ENCODE results near the gene ATP11C.
"Not testable (repeated sequence)": the region's sequence is repeated elsewhere in the genome, so short reads cannot be mapped to it uniquely, and the experiment has no call there.

Gene ATP11C

DNA sequence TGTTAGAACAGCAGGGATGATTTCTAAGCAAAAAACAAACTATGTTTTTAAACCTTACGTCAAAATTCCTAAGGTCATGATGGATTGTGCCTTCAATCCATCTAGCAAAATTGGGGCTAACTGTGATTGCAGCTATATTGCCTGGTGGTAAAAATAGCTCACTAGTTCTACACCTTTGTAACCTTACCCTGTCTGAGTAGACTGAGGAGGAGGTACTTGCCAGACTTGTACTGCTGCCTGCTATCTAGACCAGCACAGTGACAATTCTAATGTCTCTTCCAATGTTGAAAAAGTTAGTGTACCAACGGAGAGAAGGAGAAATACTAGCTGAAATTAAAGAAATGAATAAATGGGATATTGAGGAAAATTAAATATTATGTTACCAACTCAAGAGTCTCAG, 30.3 kb downstream of the ATP11C start:
- H3K9me3 Mint-ChIP-seq: no peaks in the 10 kb centered on the region
- H3K36me3 Mint-ChIP-seq (ENCODE audit: low read depth): no peaks in the 10 kb centered on the region
- DNase-seq: no peak
- no peak overlapping the region for H3K27ac Mint-ChIP-seq
- H3K27me3 Mint-ChIP-seq: no peaks in the 10 kb centered on the region
- H3K4me3 Mint-ChIP-seq: no peak overlapping the region
- peaks cover 11% of the 10 kb centered on the region for H3K4me1 Mint-ChIP-seq (ENCODE audit: low read depth)

DNA sequence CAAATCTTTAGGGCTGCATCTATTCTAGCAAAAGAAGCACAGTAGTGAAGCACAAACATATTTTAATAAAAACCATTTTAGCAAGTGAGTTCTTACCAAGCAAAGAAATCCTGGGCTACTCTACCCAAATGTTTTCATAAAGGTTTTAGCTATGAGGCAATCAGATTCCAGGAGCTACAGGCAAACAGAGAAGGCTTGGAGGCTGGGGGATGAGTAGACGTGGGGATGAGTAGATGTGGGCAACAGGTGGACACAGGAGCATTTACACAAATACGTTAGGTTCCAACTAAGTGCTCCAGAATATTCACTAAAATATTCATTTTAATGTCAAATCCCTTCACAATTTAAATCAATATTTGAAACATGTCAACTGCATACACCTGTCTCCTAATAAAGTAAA, 34.5 kb downstream of the ATP11C start:
- peaks cover 7% of the 10 kb centered on the region for H3K4me1 Mint-ChIP-seq (ENCODE audit: low read depth)
- H3K27me3 Mint-ChIP-seq: peaks cover 2% of the 10 kb centered on the region
- no peaks in the 10 kb centered on the region for H3K9me3 Mint-ChIP-seq
- no peak overlapping the region for H3K27ac Mint-ChIP-seq
- no peak for DNase-seq
- H3K4me3 Mint-ChIP-seq: no peak overlapping the region
- peaks cover 2% of the 10 kb centered on the region for H3K36me3 Mint-ChIP-seq (ENCODE audit: low read depth)

- H3K9me3 Mint-ChIP-seq: no peaks in the 10 kb centered on the region
- peaks cover 2% of the 10 kb centered on the region for H3K36me3 Mint-ChIP-seq (ENCODE audit: low read depth)
- DNase-seq: no peak
- no peak overlapping the region for H3K27ac Mint-ChIP-seq
- no peak overlapping the region for H3K4me3 Mint-ChIP-seq
- H3K4me1 Mint-ChIP-seq (ENCODE audit: low read depth): peaks cover 34% of the 10 kb centered on the region
- peaks cover 2% of the 10 kb centered on the region for H3K27me3 Mint-ChIP-seq
These were observed 40.3 kb downstream of the ATP11C start for GRCh38 chrX:139892512-139892911.

GRCh38 chrX:139890991-139891700, 41.7 kb downstream of the ATP11C start:
- peaks cover 34% of the 10 kb centered on the region for H3K4me1 Mint-ChIP-seq (ENCODE audit: low read depth)
- DNase-seq: no peak
- H3K27me3 Mint-ChIP-seq: peaks cover 1% of the 10 kb centered on the region
- H3K27ac Mint-ChIP-seq: no peak overlapping the region
- peaks cover 4% of the 10 kb centered on the region for H3K36me3 Mint-ChIP-seq (ENCODE audit: low read depth)
- H3K4me3 Mint-ChIP-seq: no peak overlapping the region
- no peaks in the 10 kb centered on the region for H3K9me3 Mint-ChIP-seq

- Mint-ChIP-seq H3K36me3 (ENCODE audit: low read depth) (peaks cover 8% of the 10 kb centered on the region), H3K27me3 (peaks cover 4% of the 10 kb centered on the region), H3K4me1 (ENCODE audit: low read depth) (peaks cover 40% of the 10 kb centered on the region), H3K4me3 (no peak overlapping the region), H3K27ac (no peak overlapping the region), H3K9me3 (no peaks in the 10 kb centered on the region)
- DNase-seq: no peak
These were observed 43.1 kb downstream of the ATP11C start for GRCh38 chrX:139889760-139890159.

DNA sequence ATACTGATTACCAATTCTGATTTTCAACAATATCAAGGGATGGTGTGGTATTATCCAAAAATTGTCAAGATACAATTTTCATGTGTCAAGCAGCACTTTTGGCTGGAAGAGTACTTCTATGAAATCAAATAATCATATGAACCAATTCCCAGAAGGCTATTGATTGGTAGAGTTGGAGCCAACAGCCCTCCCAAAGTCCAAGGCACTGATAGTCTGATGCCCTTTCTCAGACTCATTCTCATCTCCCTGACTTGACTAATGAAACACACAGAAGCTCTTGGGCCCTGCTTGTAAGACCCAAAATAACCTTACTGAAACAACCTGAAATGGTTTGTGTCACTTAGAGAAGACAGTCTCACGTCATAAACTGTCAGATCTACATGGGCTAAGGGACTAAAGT, 48.9 kb downstream of the ATP11C start:
- H3K4me1 Mint-ChIP-seq (ENCODE audit: low read depth): peaks cover 33% of the 10 kb centered on the region
- H3K27me3 Mint-ChIP-seq: peaks cover 7% of the 10 kb centered on the region
- no peak overlapping the region for H3K4me3 Mint-ChIP-seq
- no peak overlapping the region for H3K27ac Mint-ChIP-seq
- DNase-seq: no peak
- H3K9me3 Mint-ChIP-seq: no peaks in the 10 kb centered on the region
- H3K36me3 Mint-ChIP-seq (ENCODE audit: low read depth): peaks cover 17% of the 10 kb centered on the region

DNA sequence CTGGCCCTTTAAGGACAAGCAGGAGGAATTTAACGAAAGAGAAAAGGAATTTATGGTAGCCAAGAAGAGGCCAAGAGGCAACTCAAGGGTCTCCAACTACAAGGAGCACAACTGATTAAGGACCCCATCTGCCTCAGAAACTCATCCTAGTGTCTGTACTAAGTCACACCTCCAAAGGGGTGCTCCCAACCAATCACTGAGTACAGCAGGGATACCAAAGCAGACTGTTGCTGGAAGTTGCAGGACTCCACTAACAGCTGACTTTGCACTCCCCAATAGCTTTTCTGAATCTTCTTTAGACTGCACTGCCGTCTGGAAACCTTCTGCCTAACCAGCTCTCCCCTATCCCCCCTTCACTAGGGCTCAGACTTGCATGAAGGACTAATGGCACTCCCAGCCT, 50.6 kb downstream of the ATP11C start:
- H3K4me1 Mint-ChIP-seq (ENCODE audit: low read depth): peaks cover 33% of the 10 kb centered on the region
- H3K36me3 Mint-ChIP-seq (ENCODE audit: low read depth): peaks cover 17% of the 10 kb centered on the region

GRCh38 chrX:139881572-139881971, 51.3 kb downstream of the ATP11C start:
- no peak overlapping the region for H3K27ac Mint-ChIP-seq
- peaks cover 7% of the 10 kb centered on the region for H3K27me3 Mint-ChIP-seq
- H3K9me3 Mint-ChIP-seq: no peaks in the 10 kb centered on the region
- DNase-seq: no peak
- H3K4me3 Mint-ChIP-seq: no peak overlapping the region
- peaks cover 17% of the 10 kb centered on the region for H3K36me3 Mint-ChIP-seq (ENCODE audit: low read depth)
- H3K4me1 Mint-ChIP-seq (ENCODE audit: low read depth): peaks cover 33% of the 10 kb centered on the region

More for the DNA sequence above, 50.6 kb downstream of the ATP11C start:
- H3K9me3 Mint-ChIP-seq: no peaks in the 10 kb centered on the region
- no peak for DNase-seq
- H3K4me3 Mint-ChIP-seq: no peak overlapping the region
- H3K27ac Mint-ChIP-seq: no peak overlapping the region
- H3K27me3 Mint-ChIP-seq: peaks cover 7% of the 10 kb centered on the region

GRCh38 chrX:139881130-139881529, 51.7 kb downstream of the ATP11C start:
- no peaks in the 10 kb centered on the region for H3K9me3 Mint-ChIP-seq
- peaks cover 16% of the 10 kb centered on the region for H3K36me3 Mint-ChIP-seq (ENCODE audit: low read depth)
- no peak for DNase-seq
- peaks cover 33% of the 10 kb centered on the region for H3K4me1 Mint-ChIP-seq (ENCODE audit: low read depth)
- H3K27ac Mint-ChIP-seq: no peak overlapping the region
- no peak overlapping the region for H3K4me3 Mint-ChIP-seq
- H3K27me3 Mint-ChIP-seq: peaks cover 7% of the 10 kb centered on the region

GRCh38 chrX:139877710-139878414, 55.0 kb downstream of the ATP11C start:
- DNase-seq: no peak
- peaks cover 16% of the 10 kb centered on the region for H3K4me1 Mint-ChIP-seq (ENCODE audit: low read depth)
- peaks cover 3% of the 10 kb centered on the region for H3K27me3 Mint-ChIP-seq
- H3K4me3 Mint-ChIP-seq: no peak overlapping the region
- H3K27ac Mint-ChIP-seq: no peak overlapping the region
- no peaks in the 10 kb centered on the region for H3K9me3 Mint-ChIP-seq
- H3K36me3 Mint-ChIP-seq (ENCODE audit: low read depth): peaks cover 7% of the 10 kb centered on the region

GRCh38 chrX:139875841-139876240, 57.0 kb downstream of the ATP11C start:
- Mint-ChIP-seq H3K4me3 (no peak overlapping the region), H3K9me3 (no peaks in the 10 kb centered on the region), H3K27me3 (peaks cover 3% of the 10 kb centered on the region), H3K27ac (no peak overlapping the region), H3K36me3 (ENCODE audit: low read depth) (peaks cover 7% of the 10 kb centered on the region), H3K4me1 (ENCODE audit: low read depth) (peaks cover 3% of the 10 kb centered on the region)
- no peak for DNase-seq

DNA sequence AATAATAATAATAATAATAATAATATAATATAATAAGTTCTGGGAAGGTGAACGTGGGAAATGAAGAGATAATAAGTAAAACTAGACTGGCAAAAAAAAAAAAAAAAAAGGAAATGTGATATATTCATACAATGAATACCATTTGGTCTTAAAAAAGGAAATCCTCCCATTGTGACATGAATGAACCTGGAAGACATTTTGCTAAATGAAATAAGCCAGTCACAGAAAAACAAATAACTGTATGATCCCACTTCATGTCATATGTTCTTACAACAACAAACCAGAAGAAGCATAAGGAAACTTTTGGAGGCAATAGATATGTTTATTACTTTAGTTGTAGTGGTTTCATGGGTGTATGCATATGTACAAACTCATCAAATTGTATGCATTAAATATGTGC, 63.1 kb downstream of the ATP11C start:
- peaks cover 2% of the 10 kb centered on the region for H3K4me1 Mint-ChIP-seq (ENCODE audit: low read depth)
- H3K36me3 Mint-ChIP-seq (ENCODE audit: low read depth): peaks cover 8% of the 10 kb centered on the region
- no peak overlapping the region for H3K27ac Mint-ChIP-seq
- H3K27me3 Mint-ChIP-seq: peaks cover 3% of the 10 kb centered on the region
- no peaks in the 10 kb centered on the region for H3K9me3 Mint-ChIP-seq
- DNase-seq: no peak
- no peak overlapping the region for H3K4me3 Mint-ChIP-seq

GRCh38 chrX:139864640-139865039, 68.2 kb downstream of the ATP11C start:
- peaks cover 7% of the 10 kb centered on the region for H3K4me1 Mint-ChIP-seq (ENCODE audit: low read depth)
- no peaks in the 10 kb centered on the region for H3K27me3 Mint-ChIP-seq
- H3K9me3 Mint-ChIP-seq: no peaks in the 10 kb centered on the region
- no peak overlapping the region for H3K27ac Mint-ChIP-seq
- H3K36me3 Mint-ChIP-seq (ENCODE audit: low read depth): peaks cover 2% of the 10 kb centered on the region
- no peak for DNase-seq
- H3K4me3 Mint-ChIP-seq: no peak overlapping the region

- H3K36me3 Mint-ChIP-seq (ENCODE audit: low read depth): no peaks in the 10 kb centered on the region
- no peak for DNase-seq
- peaks cover 3% of the 10 kb centered on the region for H3K27me3 Mint-ChIP-seq
- no peak overlapping the region for H3K4me3 Mint-ChIP-seq
- no peaks in the 10 kb centered on the region for H3K9me3 Mint-ChIP-seq
- H3K27ac Mint-ChIP-seq: no peak overlapping the region
- peaks cover 5% of the 10 kb centered on the region for H3K4me1 Mint-ChIP-seq (ENCODE audit: low read depth)
These were observed 70.6 kb downstream of the ATP11C start for GRCh38 chrX:139862208-139862607.

DNA sequence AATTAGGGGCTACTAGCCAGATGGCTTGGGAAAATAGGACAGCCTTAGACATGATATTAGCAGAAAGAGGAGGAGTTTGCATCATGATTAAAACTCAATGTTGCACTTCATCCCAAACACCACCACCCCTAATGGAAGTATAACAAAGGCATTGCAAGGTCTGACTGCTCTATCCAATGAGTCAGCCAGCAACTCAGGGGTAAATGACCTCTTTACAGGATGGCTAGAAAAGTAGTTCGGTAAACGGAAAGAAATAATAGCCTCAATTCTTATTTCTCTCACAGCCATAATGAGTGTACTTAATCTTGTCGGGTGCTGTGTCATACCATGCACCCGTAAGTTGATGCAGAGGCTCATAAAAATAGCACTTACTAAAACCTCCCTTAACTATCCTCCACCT, 76.0 kb downstream of the ATP11C start:
- not testable (repeated sequence) for DNase-seq; H3K27ac Mint-ChIP-seq; H3K4me1 Mint-ChIP-seq (ENCODE audit: low read depth); H3K36me3 Mint-ChIP-seq (ENCODE audit: low read depth); H3K27me3 Mint-ChIP-seq; H3K9me3 Mint-ChIP-seq; H3K4me3 Mint-ChIP-seq

Measured in activated T-cell treated with anti-CD3 and anti-CD28 coated beads, Interleukin-2, amount 50 U/mL, for 24 hours (primary cell).